GM12872 (cell line): ENCODE results near the gene UTF1.

Source experiments
- CTCF ChIP-seq: IDR thresholded peaks from 3 replicates; pipeline ENCODE4 v1.5.1; 2011; ENCODE audit warnings: low read depth, mild to moderate bottlenecking, low read length, moderate library complexity; ENCODE audit not compliant: insufficient read depth

Gene UTF1

DNA sequence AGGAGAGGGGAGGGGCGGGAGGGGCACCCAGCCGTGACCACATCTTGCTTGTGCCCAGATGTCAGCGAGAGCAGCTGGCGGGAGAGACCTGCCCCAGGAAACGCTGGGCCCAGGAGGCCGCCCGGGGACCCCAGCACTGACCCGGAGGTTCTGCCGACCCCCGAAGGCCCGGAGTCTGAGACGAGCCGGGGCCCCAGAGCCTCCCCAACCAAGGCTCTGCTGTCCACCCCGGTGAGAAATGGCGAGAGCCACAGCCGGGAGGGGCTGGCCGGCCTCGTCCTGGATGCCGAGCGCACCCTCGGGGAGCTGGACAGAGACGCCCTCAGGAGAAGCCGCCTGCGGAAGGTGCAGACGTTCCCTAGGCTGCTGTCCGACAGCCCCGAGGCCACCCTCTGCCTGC, 44.1 kb upstream of the UTF1 start:
- TF ChIP-seq CTCF: no peak

DNA sequence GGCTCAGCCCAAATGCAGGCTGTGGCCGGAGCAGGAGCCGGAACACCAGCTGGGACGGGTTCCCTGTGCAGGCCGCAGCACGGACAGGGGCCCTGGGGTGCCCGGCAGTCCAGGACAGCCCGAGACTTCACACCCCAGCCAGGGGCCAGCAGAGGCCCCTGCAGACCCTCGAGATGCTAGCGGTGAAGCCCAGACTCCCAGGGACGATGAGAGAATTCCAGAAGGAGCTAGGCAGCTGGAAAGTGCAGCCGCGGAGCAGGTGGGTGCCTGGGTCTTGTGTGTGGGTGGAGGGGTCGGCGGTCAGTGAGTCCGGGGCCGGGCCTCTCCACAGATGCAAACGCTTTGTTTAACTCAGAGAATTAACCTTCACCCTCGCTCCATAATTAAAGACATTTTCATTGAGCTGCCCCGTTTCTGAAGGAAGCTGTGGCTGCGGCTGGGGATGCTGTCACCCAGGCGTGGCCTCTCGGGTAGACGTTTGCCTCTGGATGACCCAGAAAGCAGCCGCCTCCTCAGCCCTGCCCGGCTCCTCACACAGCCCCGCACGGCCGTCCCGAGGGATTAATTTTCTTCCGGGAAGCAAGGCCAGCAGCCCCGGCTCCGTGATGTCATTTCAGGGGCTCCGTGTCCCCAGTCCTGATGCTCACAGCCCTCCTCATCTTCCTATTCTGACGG, 43.5 kb upstream of the UTF1 start:
- no peak for TF ChIP-seq CTCF

GRCh38 chr10:133187091-133187905, 42.7 kb upstream of the UTF1 start:
- TF ChIP-seq CTCF: no peak

- no peak for TF ChIP-seq CTCF
Observed at GRCh38 chr10:133187906-133188681, 41.9 kb upstream of the UTF1 start.

- no peak for TF ChIP-seq CTCF
Observed at GRCh38 chr10:133189256-133189655, 40.8 kb upstream of the UTF1 start.

- TF ChIP-seq CTCF: no peak
Observed at GRCh38 chr10:133189726-133190125, 40.3 kb upstream of the UTF1 start.

GRCh38 chr10:133190225-133190624, 39.8 kb upstream of the UTF1 start:
- no peak for TF ChIP-seq CTCF
